Measurements from ENCODE around the gene KIAA1217.

Gene KIAA1217

GRCh38 chr10:24223341-24223740 is 14.4 kb downstream of the KIAA1217 start:
- Mint-ChIP-seq H3K36me3 (no peaks in the 10 kb centered on the region), H3K4me3 (no peak overlapping the region), H3K27ac (no peak overlapping the region), H3K4me1 (no peaks in the 10 kb centered on the region), H3K9me3 (no peaks in the 10 kb centered on the region)
- ATAC-seq (no peak), DNase-seq (ENCODE audit: low spot score in 2 of 2) (no peak)

GRCh38 chr10:24223953-24224352 is 15.0 kb downstream of the KIAA1217 start:
- Mint-ChIP-seq H3K36me3 (no peaks in the 10 kb centered on the region), H3K4me1 (no peaks in the 10 kb centered on the region), H3K9me3 (no peaks in the 10 kb centered on the region), H3K4me3 (no peak overlapping the region), H3K27ac (no peak overlapping the region)
- DNase-seq (ENCODE audit: low spot score in 2 of 2) (no peak), ATAC-seq (no peak)

GRCh38 chr10:24228642-24229041 is 19.7 kb downstream of the KIAA1217 start:
- Mint-ChIP-seq H3K27ac (no peak overlapping the region), H3K9me3 (peaks cover 3% of the 10 kb centered on the region), H3K36me3 (no peaks in the 10 kb centered on the region), H3K4me3 (no peak overlapping the region), H3K4me1 (no peaks in the 10 kb centered on the region)
- ATAC-seq (no peak), DNase-seq (ENCODE audit: low spot score in 2 of 2) (no peak)

DNA sequence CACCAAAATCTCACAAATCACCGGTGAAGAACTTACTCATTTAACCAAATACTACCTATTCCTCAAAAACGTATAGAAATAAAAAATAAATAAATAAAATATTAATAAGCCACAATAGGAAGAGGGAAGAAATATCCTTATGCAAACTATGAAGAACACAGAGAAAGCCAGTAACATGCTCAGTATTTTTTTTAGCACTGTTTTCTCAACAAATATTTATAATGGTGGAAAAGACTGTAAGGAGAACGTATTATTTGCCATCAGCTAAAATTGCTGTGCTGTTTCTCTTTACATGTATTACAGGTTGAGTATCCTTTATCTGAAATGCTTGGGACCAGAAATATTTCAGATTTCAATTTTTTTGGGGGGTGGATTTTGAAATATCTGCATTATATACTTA is 21.0 kb downstream of the KIAA1217 start:
- H3K27ac Mint-ChIP-seq, result no peak overlapping the region
- no peaks in the 10 kb centered on the region for H3K4me1 Mint-ChIP-seq
- ATAC-seq, result no peak
- H3K4me3 Mint-ChIP-seq, result no peak overlapping the region
- peaks cover 3% of the 10 kb centered on the region for H3K9me3 Mint-ChIP-seq
- no peak for DNase-seq (ENCODE audit: low spot score in 2 of 2)
- no peaks in the 10 kb centered on the region for H3K36me3 Mint-ChIP-seq

GRCh38 chr10:24231200-24231599 is 22.3 kb downstream of the KIAA1217 start:
- DNase-seq (ENCODE audit: low spot score in 2 of 2), result no peak
- no peaks in the 10 kb centered on the region for H3K36me3 Mint-ChIP-seq
- ATAC-seq, result no peak
- H3K4me1 Mint-ChIP-seq, result no peaks in the 10 kb centered on the region
- H3K9me3 Mint-ChIP-seq, result peaks cover 3% of the 10 kb centered on the region
- H3K4me3 Mint-ChIP-seq, result no peak overlapping the region
- H3K27ac Mint-ChIP-seq, result no peak overlapping the region

GRCh38 chr10:24234784-24235183 is 25.8 kb downstream of the KIAA1217 start:
- H3K36me3 Mint-ChIP-seq, result no peaks in the 10 kb centered on the region
- H3K27ac Mint-ChIP-seq, result no peak overlapping the region
- ATAC-seq (no peak), DNase-seq (ENCODE audit: low spot score in 2 of 2) (no peak)
- H3K4me1 Mint-ChIP-seq, result no peaks in the 10 kb centered on the region
- peaks cover 3% of the 10 kb centered on the region for H3K9me3 Mint-ChIP-seq
- no peak overlapping the region for H3K4me3 Mint-ChIP-seq

DNA sequence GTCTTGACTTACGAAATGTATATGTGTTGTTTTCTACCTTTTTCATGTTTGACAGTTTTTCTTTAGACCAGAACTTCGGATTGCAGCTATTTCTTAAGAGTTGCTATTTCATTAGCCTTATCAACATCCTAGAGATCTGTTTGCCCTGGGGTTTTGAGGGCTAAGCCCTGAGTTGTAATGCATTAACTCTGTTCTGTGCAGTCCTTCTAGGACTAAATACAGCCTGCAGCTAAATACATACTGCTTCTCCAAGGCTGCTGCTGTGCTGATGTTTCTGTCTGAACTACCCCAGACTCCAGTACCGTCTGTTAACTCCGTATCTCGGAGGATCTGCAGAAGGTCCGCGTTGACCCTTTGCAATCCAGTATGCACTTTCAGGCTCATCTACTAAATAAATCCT is 26.5 kb downstream of the KIAA1217 start:
- peaks cover 3% of the 10 kb centered on the region for H3K9me3 Mint-ChIP-seq
- ATAC-seq (no peak), DNase-seq (ENCODE audit: low spot score in 2 of 2) (no peak)
- no peak overlapping the region for H3K27ac Mint-ChIP-seq
- H3K36me3 Mint-ChIP-seq, result no peaks in the 10 kb centered on the region
- no peaks in the 10 kb centered on the region for H3K4me1 Mint-ChIP-seq
- no peak overlapping the region for H3K4me3 Mint-ChIP-seq

- no peaks in the 10 kb centered on the region for H3K9me3 Mint-ChIP-seq
- no peaks in the 10 kb centered on the region for H3K36me3 Mint-ChIP-seq
- DNase-seq (ENCODE audit: low spot score in 2 of 2) (no peak), ATAC-seq (no peak)
- no peaks in the 10 kb centered on the region for H3K4me1 Mint-ChIP-seq
- H3K4me3 Mint-ChIP-seq, result no peak overlapping the region
- H3K27ac Mint-ChIP-seq, result no peak overlapping the region
Observed at GRCh38 chr10:24237801-24238395, 29.0 kb downstream of the KIAA1217 start.

DNA sequence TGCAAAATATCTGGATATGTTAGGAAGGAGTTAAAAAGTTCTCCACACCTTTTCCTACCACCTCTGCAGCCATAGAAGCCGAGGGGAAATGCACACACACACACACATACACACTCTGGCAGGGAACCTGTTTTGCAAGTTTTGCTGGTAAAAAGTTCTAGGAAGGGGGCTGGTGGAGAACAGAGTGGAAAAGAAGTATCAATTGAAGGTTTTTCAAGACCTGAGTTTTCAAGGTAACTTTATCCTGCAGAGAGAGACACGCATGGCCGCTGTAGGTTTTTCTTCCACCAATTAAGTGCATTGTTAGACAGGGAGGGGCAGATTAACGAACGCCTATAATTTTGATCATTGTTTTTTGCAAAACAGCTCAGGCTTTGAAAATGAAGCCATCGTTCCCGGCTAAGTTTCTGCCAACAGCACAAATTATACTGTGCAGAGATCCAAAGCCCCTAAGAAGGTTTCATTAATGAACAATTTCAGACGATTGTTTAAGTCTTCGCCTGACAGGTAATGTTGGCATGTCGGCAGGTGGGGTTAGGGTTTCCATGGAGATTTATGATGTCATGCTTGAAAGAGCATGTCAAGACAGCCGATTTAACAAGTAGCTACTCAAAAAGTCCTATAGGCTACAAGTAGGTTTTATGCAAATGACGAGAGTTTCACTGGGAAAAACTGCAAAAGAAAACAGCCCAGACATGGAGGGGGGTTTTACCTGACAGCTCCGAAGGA is 29.7 kb downstream of the KIAA1217 start:
- Mint-ChIP-seq H3K4me3 (no peak overlapping the region), H3K27ac (no peak overlapping the region), H3K4me1 (no peaks in the 10 kb centered on the region), H3K9me3 (no peaks in the 10 kb centered on the region), H3K36me3 (no peaks in the 10 kb centered on the region)
- ATAC-seq (no peak), DNase-seq (ENCODE audit: low spot score in 2 of 2) (no peak)

- no peak for DNase-seq (ENCODE audit: low spot score in 2 of 2)
- Mint-ChIP-seq H3K27ac (no peak overlapping the region), H3K4me1 (no peaks in the 10 kb centered on the region), H3K36me3 (no peaks in the 10 kb centered on the region), H3K4me3 (no peak overlapping the region), H3K9me3 (no peaks in the 10 kb centered on the region)
- ATAC-seq, result no peak
Observed at GRCh38 chr10:24239289-24240040, 30.5 kb downstream of the KIAA1217 start.

DNA sequence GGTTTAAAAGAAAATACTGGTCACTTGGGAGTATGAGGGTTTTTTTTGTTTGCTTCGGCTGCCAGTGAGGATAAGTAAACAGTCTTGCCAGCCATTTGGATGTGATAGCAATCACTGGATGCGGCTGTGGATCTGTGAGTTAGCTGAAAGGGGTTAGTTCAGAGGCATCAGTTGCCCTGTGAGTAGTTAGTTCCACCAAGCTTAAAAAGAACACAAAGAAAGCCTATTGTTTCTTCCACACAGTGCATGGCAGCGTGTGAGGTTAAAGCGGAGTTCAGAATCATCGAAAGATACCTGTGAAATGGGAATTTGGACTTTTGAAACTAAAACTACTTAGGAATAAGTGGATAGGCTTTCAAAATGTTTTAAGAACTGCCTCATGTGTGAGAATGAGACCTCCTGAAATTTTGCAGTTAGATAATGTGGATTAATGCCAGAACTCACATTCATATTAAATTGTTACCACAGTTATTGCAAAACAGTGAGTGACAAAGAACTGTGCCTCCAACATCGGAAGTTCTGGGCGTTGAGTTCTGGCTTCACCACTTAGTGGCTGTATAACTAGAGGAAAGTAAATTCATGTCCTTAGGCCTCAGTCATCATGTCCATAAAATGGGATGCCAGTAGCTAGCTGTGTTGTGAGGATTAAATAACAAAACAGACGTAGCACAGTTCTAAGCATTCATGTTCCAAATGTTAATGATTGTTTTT is 31.3 kb downstream of the KIAA1217 start:
- Mint-ChIP-seq H3K36me3 (no peaks in the 10 kb centered on the region), H3K4me3 (no peak overlapping the region), H3K9me3 (no peaks in the 10 kb centered on the region), H3K27ac (no peak overlapping the region), H3K4me1 (no peaks in the 10 kb centered on the region)
- no peak for ATAC-seq
- no peak for DNase-seq (ENCODE audit: low spot score in 2 of 2)

- Mint-ChIP-seq H3K4me1 (no peaks in the 10 kb centered on the region), H3K4me3 (no peak overlapping the region), H3K27ac (no peak overlapping the region), H3K9me3 (no peaks in the 10 kb centered on the region), H3K36me3 (no peaks in the 10 kb centered on the region)
- DNase-seq (ENCODE audit: low spot score in 2 of 2) (no peak), ATAC-seq (no peak)
Observed at GRCh38 chr10:24241536-24242040, 32.6 kb downstream of the KIAA1217 start.

DNA sequence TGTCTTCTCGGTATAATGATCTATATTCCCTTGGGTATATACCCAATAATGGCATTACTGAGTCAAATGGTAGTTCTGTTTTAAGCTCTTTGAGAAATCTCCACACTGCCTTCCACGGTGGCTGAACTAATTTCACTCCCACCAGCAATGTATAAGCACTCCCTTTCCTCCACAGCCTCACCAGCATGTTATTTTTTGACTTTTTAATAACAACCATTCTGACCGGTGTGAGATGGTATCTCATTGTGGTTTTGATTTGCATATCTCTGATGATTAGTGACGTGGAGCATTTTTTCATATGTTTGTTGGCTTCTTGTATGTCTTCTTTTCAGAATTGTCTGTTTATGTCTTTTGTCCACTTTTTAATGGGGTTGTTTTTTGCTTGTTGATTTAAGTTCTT is 33.6 kb downstream of the KIAA1217 start:
- no peak for ATAC-seq
- DNase-seq (ENCODE audit: low spot score in 2 of 2), result no peak
- Mint-ChIP-seq H3K4me3 (no peak overlapping the region), H3K4me1 (no peaks in the 10 kb centered on the region), H3K36me3 (no peaks in the 10 kb centered on the region), H3K27ac (no peak overlapping the region), H3K9me3 (no peaks in the 10 kb centered on the region)

DNA sequence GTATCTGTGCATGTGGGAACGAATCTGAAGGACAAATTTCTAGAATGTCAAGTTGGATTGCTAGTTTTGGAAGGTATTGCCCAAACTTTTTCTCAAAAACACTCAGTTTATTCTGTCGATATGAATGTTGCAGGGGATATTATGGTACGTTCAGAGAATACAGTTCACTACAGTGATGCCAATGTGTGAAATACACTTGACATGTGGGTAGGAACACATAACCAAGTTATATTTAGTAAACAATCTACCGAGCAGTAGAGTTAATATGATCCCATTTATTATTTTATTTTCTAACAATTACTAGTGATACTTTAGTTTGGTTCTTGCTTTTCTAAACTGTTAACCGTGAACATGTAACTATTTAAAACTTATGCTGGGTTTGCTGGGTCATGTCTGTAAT is 37.4 kb downstream of the KIAA1217 start:
- no peak for ATAC-seq
- no peak overlapping the region for H3K4me3 Mint-ChIP-seq

GRCh38 chr10:24247841-24248240 is 38.9 kb downstream of the KIAA1217 start:
- Mint-ChIP-seq H3K9me3 (no peaks in the 10 kb centered on the region), H3K36me3 (no peaks in the 10 kb centered on the region), H3K4me3 (no peak overlapping the region), H3K4me1 (no peaks in the 10 kb centered on the region), H3K27ac (no peak overlapping the region)
- ATAC-seq (no peak), DNase-seq (ENCODE audit: low spot score in 2 of 2) (no peak)

More for the DNA sequence above, 37.4 kb downstream of the KIAA1217 start:
- no peaks in the 10 kb centered on the region for H3K4me1 Mint-ChIP-seq
- no peak overlapping the region for H3K27ac Mint-ChIP-seq
- H3K36me3 Mint-ChIP-seq, result no peaks in the 10 kb centered on the region
- DNase-seq (ENCODE audit: low spot score in 2 of 2), result no peak
- no peaks in the 10 kb centered on the region for H3K9me3 Mint-ChIP-seq
